ENCODE measurements around the gene AP2B1. TPM values are rescaled to one million over a fixed set of nuclear protein-coding genes. Genes with fewer than 3 reads are reported as not detected.
A peak's percentile ranks its signal among the peaks of the same experiment; 100 is the strongest.

The AP2B1 gene
- total and polyA plus RNA-seq, 8 donors = 21.6 to 171 (median 57.2) TPM

GRCh38 chr17:35765756-35766488, 178.8 kb downstream of the AP2B1 start:
- 78 to 85% (median 82%) methylated on average over 8 of the region's 8 CpGs for WGBS, 5 donors
- Histone ChIP-seq H3K27me3 (no peaks in the 10 kb centered on the region), H3K9me3 (no peaks in the 10 kb centered on the region), H3K27ac (no peak overlapping the region), H3K4me1 (peaks cover 10 to 43% (median 25%) of the 10 kb centered on the region in 4 donors), H3K36me3 (no peaks in the 10 kb centered on the region), H3K4me3 (no peak overlapping the region)
- no peak for DNase-seq
- intact Hi-C loops (cut with DNase I; ENCODE audit: low total_unique reads) = loop anchor here (5.0 kb wide), 1 partner anchor 41 kb away; the partner anchor contains the start of gene TAF15
- TF ChIP-seq CTCF (IDR thresholded peaks at IDR 0.05) = no peak
- TF ChIP-seq POLR2AphosphoS5 (IDR thresholded peaks at IDR 0.05) = no peak
- no peak for TF ChIP-seq POLR2A (IDR thresholded peaks at IDR 0.05)
- no peak for TF ChIP-seq EP300 (IDR thresholded peaks at IDR 0.05)

- TF ChIP-seq POLR2AphosphoS5 (IDR thresholded peaks at IDR 0.05) (no peak), CTCF (IDR thresholded peaks at IDR 0.05) (no peak), EP300 (IDR thresholded peaks at IDR 0.05) (no peak), POLR2A (IDR thresholded peaks at IDR 0.05) (no peak)
- no peak for DNase-seq
- Histone ChIP-seq H3K4me3 (no peak overlapping the region), H3K9me3 (no peaks in the 10 kb centered on the region), H3K4me1 (peaks cover 10 to 43% (median 25%) of the 10 kb centered on the region in 4 donors), H3K36me3 (no peaks in the 10 kb centered on the region), H3K27ac (no peak overlapping the region), H3K27me3 (no peaks in the 10 kb centered on the region)
- WGBS, 5 donors = 89 to 96% (median 94%) methylated on average over 14 to 24 of the region's 24 CpGs
- intact Hi-C loops (cut with DNase I; ENCODE audit: low total_unique reads) = loop anchor here (5.0 kb wide), 1 partner anchor 41 kb away; the partner anchor contains the start of gene TAF15
Observed at GRCh38 chr17:35766489-35766877, 179.4 kb downstream of the AP2B1 start.

GRCh38 chr17:35766903-35767510, 179.9 kb downstream of the AP2B1 start:
- peaks cover 10 to 43% (median 25%) of the 10 kb centered on the region in 4 donors for H3K4me1 ChIP-seq
- H3K4me3 ChIP-seq = no peak overlapping the region
- H3K27ac ChIP-seq = no peak overlapping the region
- WGBS, 5 donors = 33 to 51% (median 39%) methylated on average over 7 of the region's 7 CpGs
- TF ChIP-seq CTCF (IDR thresholded peaks at IDR 0.05) (peak in 5 of 7 experiments; percentile 32 to 71 (median 35)), EP300 (IDR thresholded peaks at IDR 0.05) (no peak)
- DNase-seq = peak; percentile 59 to 77
- no peaks in the 10 kb centered on the region for H3K36me3 ChIP-seq
- intact Hi-C loops (cut with DNase I; ENCODE audit: low total_unique reads) = loop anchor here (5.0 kb wide), 1 partner anchor 40 kb away; the partner anchor contains the start of gene TAF15
- H3K9me3 ChIP-seq = no peaks in the 10 kb centered on the region
- no peaks in the 10 kb centered on the region for H3K27me3 ChIP-seq

GRCh38 chr17:35768797-35769196, 181.7 kb downstream of the AP2B1 start:
- no peak for DNase-seq
- no peaks in the 10 kb centered on the region for H3K9me3 ChIP-seq
- TF ChIP-seq EP300 (IDR thresholded peaks at IDR 0.05) (no peak), POLR2AphosphoS5 (IDR thresholded peaks at IDR 0.05) (no peak), POLR2A (IDR thresholded peaks at IDR 0.05) (no peak), CTCF (IDR thresholded peaks at IDR 0.05) (no peak)
- intact Hi-C loops (cut with DNase I; ENCODE audit: low total_unique reads) = loop anchor here (5.0 kb wide), 1 partner anchor 39 kb away; the partner anchor contains the start of gene TAF15
- no peak overlapping the region for H3K27ac ChIP-seq
- H3K27me3 ChIP-seq = no peaks in the 10 kb centered on the region
- 78 to 94% (median 93%) methylated on average over 2 of the region's 2 CpGs for WGBS, 5 donors
- peaks cover 15 to 52% (median 30%) of the 10 kb centered on the region in 4 donors for H3K4me1 ChIP-seq
- no peak overlapping the region for H3K4me3 ChIP-seq
- no peaks in the 10 kb centered on the region for H3K36me3 ChIP-seq

Measured in stomach (tissue), 9 donors.